ENCODE results near the gene UBE2R2.

The UBE2R2 gene

GRCh38 chr9:33964086-33964768, 147.3 kb downstream of the UBE2R2 start:
- Histone ChIP-seq H3K4me3 (ENCODE audit: low read length) (no peak overlapping the region), H3K36me3 (ENCODE audit: control insufficient read depth, insufficient read depth, low read length) (peaks cover 2% of the 10 kb centered on the region), H3K27ac (ENCODE audit: low read depth, low read length) (no peak overlapping the region), H3K4me1 (ENCODE audit: control insufficient read depth, insufficient read depth, low read length) (no peaks in the 10 kb centered on the region), H3K27me3 (ENCODE audit: control insufficient read depth, insufficient read depth, low read length) (no peaks in the 10 kb centered on the region), H3K9ac (ENCODE audit: low read length) (no peak overlapping the region)

Measured in rectal smooth muscle tissue (tissue), 1 donor.